ENCODE results near the gene CLTCL1.

CLTCL1 gene

GRCh38 chr22:19223110-19223509, 68.4 kb downstream of the CLTCL1 start:
- DNase-seq (ENCODE audit: low spot score), result no peak
- TF ChIP-seq CTCF (IDR thresholded peaks at IDR 0.05; ENCODE audit: borderline replicate concordance, control extremely low read depth, extremely low read depth, insufficient read depth, missing control alignments), result no peak
- in situ Hi-C loops (cut with MboI; ENCODE audit: low sequenced_read_pairs, unreplicated experiment), result no loop called here

- TF ChIP-seq CTCF (IDR thresholded peaks at IDR 0.05; ENCODE audit: borderline replicate concordance, control extremely low read depth, extremely low read depth, insufficient read depth, missing control alignments), result no peak
- in situ Hi-C loops (cut with MboI; ENCODE audit: low sequenced_read_pairs, unreplicated experiment), result no loop called here
- DNase-seq (ENCODE audit: low spot score), result no peak
Measured at GRCh38 chr22:19222242-19223005, 69.1 kb downstream of the CLTCL1 start.

GRCh38 chr22:19220867-19221266, 70.7 kb downstream of the CLTCL1 start:
- no peak for TF ChIP-seq CTCF (IDR thresholded peaks at IDR 0.05; ENCODE audit: borderline replicate concordance, control extremely low read depth, extremely low read depth, insufficient read depth, missing control alignments)
- no peak for DNase-seq (ENCODE audit: low spot score)
- in situ Hi-C loops (cut with MboI; ENCODE audit: low sequenced_read_pairs, unreplicated experiment), result no loop called here

GRCh38 chr22:19218541-19219233, 72.8 kb downstream of the CLTCL1 start:
- in situ Hi-C loops (cut with MboI; ENCODE audit: low sequenced_read_pairs, unreplicated experiment), result no loop called here
- no peak for TF ChIP-seq CTCF (IDR thresholded peaks at IDR 0.05; ENCODE audit: borderline replicate concordance, control extremely low read depth, extremely low read depth, insufficient read depth, missing control alignments)
- DNase-seq (ENCODE audit: low spot score), result no peak

- no peak for DNase-seq (ENCODE audit: low spot score)
- no peak for TF ChIP-seq CTCF (IDR thresholded peaks at IDR 0.05; ENCODE audit: borderline replicate concordance, control extremely low read depth, extremely low read depth, insufficient read depth, missing control alignments)
- in situ Hi-C loops (cut with MboI; ENCODE audit: low sequenced_read_pairs, unreplicated experiment), result no loop called here
Measured at GRCh38 chr22:19216579-19216978, 74.9 kb downstream of the CLTCL1 start.

- no peak for TF ChIP-seq CTCF (IDR thresholded peaks at IDR 0.05; ENCODE audit: borderline replicate concordance, control extremely low read depth, extremely low read depth, insufficient read depth, missing control alignments)
- in situ Hi-C loops (cut with MboI; ENCODE audit: low sequenced_read_pairs, unreplicated experiment), result no loop called here
Measured at GRCh38 chr22:19215360-19215759, 76.2 kb downstream of the CLTCL1 start.

More at GRCh38 chr22:19215360-19215759, 76.2 kb downstream of the CLTCL1 start:
- DNase-seq (ENCODE audit: low spot score), result no peak

Measured in GM13976 (cell line).